ENCODE measurements around the gene CT83.

DNA sequence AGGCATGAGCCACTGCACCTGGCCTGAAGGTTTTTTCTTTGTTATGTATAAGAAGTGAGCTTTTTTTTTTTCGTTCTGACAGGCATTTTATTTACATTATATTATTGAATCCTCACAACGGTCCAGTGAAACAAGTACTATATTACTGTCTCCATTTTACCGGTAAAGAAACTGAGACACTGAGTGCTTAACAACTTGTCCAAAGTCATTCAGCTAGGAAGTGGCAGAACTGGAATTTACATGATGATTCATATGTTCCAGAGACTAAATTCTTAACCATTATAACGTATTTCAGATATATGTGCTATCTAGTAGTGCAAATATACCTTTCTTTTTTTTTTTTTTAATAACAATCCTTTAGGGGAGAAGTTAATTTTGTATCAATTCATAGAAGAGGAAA is 44.8 kb downstream of the CT83 start:
- TF ChIP-seq, protein P1, sequence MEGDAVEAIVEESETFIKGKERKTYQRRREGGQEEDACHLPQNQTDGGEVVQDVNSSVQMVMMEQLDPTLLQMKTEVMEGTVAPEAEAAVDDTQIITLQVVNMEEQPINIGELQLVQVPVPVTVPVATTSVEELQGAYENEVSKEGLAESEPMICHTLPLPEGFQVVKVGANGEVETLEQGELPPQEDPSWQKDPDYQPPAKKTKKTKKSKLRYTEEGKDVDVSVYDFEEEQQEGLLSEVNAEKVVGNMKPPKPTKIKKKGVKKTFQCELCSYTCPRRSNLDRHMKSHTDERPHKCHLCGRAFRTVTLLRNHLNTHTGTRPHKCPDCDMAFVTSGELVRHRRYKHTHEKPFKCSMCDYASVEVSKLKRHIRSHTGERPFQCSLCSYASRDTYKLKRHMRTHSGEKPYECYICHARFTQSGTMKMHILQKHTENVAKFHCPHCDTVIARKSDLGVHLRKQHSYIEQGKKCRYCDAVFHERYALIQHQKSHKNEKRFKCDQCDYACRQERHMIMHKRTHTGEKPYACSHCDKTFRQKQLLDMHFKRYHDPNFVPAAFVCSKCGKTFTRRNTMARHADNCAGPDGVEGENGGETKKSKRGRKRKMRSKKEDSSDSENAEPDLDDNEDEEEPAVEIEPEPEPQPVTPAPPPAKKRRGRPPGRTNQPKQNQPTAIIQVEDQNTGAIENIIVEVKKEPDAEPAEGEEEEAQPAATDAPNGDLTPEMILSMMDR (conservative IDR thresholded peaks at IDR 0.05 in 1 of 2, IDR thresholded peaks at IDR 0.05 in 1 of 2; ENCODE audit: extremely low read depth in 1 of 2, insufficient read depth in 1 of 2, low read depth in 1 of 2, low read length in 2 of 2): no peak
- no peak for TF ChIP-seq EZH2 (IDR thresholded peaks at IDR 0.05; ENCODE audit: borderline replicate concordance, low read length)
